H1 (cell line): Measurements from ENCODE around the gene ZRANB2. TPM values are rescaled to one million over a fixed set of nuclear protein-coding genes. Genes with fewer than 3 reads are reported as not detected.

Source experiments
- CTCF ChIA-PET: fragments of 300-600 bp; sonication (Branson Sonifier 250); formaldehyde crosslinking; loops from one replicate; lab custom pipeline; 2021; ENCODE audit not compliant: partially characterized antibody; lab: Charles Lee
- POLR2A ChIA-PET: fragments of 300-600 bp; sonication (Branson Sonifier 250); formaldehyde crosslinking; loops from one replicate; lab custom pipeline; 2021; ENCODE audit warnings: inconsistent platforms; ENCODE audit not compliant: partially characterized antibody; lab: Charles Lee
- DNase-seq, 2 experiments: peaks; one replicate each; pipeline versions ENCODE4 v3.0.0 to v3.0.0-alpha.2; 2010 to 2022; ENCODE audit warnings: low spot score in 2 of 2, low read depth in 1 of 2, mixed read lengths in 1 of 2
- FAIRE-seq: peaks from 2 replicates; lab custom pipeline; 2011; peaks lifted over from hg19 to GRCh38; lab: Jason Lieb, UNC
- H2AFZ ChIP-seq: 2 replicates; pipeline ENCODE4 v1.8.1; 2012; ENCODE audit warnings: low read length, inconsistent platforms
- H2AK5ac ChIP-seq: 2 replicates; pipeline ENCODE4 v1.6.1; 2013; ENCODE audit warnings: low read depth, low read length
- H2BK120ac ChIP-seq: replicated peaks from 2 replicates; pipeline ENCODE3; 2013; ENCODE audit warnings: low read depth, low read length, inconsistent platforms
- H2BK12ac ChIP-seq: 2 replicates; pipeline ENCODE4 v1.6.1; 2013; ENCODE audit warnings: low read depth, low read length
- H2BK15ac ChIP-seq: 2 replicates; pipeline ENCODE4 v1.6.1; 2013; ENCODE audit warnings: low read length
- H2BK20ac ChIP-seq: 2 replicates; pipeline ENCODE4 v1.6.1; 2013; ENCODE audit warnings: low read length
- H2BK5ac ChIP-seq: 2 replicates; pipeline ENCODE4 v1.6.1; 2013; ENCODE audit warnings: low read depth, low read length
- H3K14ac ChIP-seq: 2 replicates; pipeline ENCODE4 v1.6.1; 2013; ENCODE audit warnings: inconsistent platforms; ENCODE audit not compliant: insufficient read length
- H3K18ac ChIP-seq: 2 replicates; pipeline ENCODE4 v1.6.1; 2013; ENCODE audit warnings: low read length; ENCODE audit errors: extremely low read depth
- H3K23ac ChIP-seq: 2 replicates; pipeline ENCODE4 v1.6.1; 2013; ENCODE audit warnings: inconsistent platforms; ENCODE audit not compliant: insufficient read length
- H3K23me2 ChIP-seq: 2 replicates; pipeline ENCODE4 v1.6.1; 2013; ENCODE audit warnings: low read depth, low read length
- H3K27ac ChIP-seq: 2 replicates; pipeline ENCODE4 v1.6.1; 2011; ENCODE audit warnings: low read depth, low read length, inconsistent platforms
- H3K27me3 ChIP-seq, 4 experiments: replicated peaks in 1 of 4; 1 replicate in 1 of 4; 2 replicates in 3 of 4; pipeline versions ENCODE4 v1.6.1 to v1.8.1; 2011 to 2013; ENCODE audit warnings: low read length in 3 of 4, mild to moderate bottlenecking in 3 of 4, inconsistent platforms in 2 of 4, mixed read lengths in 2 of 4, moderate library complexity in 1 of 4; ENCODE audit not compliant: control insufficient read depth in 3 of 4, insufficient read depth in 3 of 4; ENCODE audit errors: extremely low read depth in 1 of 4
- H3K36me3 ChIP-seq, 4 experiments: 2 replicates each; pipeline versions ENCODE4 v1.6.1 to v1.8.1; 2011 to 2013; ENCODE audit warnings: mild to moderate bottlenecking in 4 of 4, low read length in 3 of 4, moderate library complexity in 2 of 4, control low read depth in 1 of 4, inconsistent platforms in 1 of 4; ENCODE audit not compliant: insufficient read depth in 4 of 4, control insufficient read depth in 2 of 4
- H3K4ac ChIP-seq: replicated peaks from 2 replicates; pipeline ENCODE3; 2013; ENCODE audit warnings: low read length, low read depth, mixed read lengths, inconsistent platforms; ENCODE audit not compliant: insufficient read length
- H3K4me1 ChIP-seq, 4 experiments: replicated peaks in 1 of 4; 1 replicate in 1 of 4; 2 replicates in 3 of 4; pipeline versions ENCODE4 v1.6.1 to v1.8.1; 2011 to 2013; ENCODE audit warnings: low read length in 3 of 4, inconsistent platforms in 2 of 4, mixed read lengths in 1 of 4; ENCODE audit not compliant: insufficient read depth in 4 of 4, control insufficient read depth in 3 of 4
- H3K4me2 ChIP-seq, 2 experiments: 2 replicates each; pipeline versions ENCODE4 v1.6.1 to v1.8.1; 2011 to 2013; ENCODE audit warnings: low read depth in 2 of 2, low read length in 2 of 2, control low read depth in 1 of 2, inconsistent platforms in 1 of 2, mild to moderate bottlenecking in 1 of 2; ENCODE audit not compliant: insufficient read depth in 1 of 2
- H3K4me3 ChIP-seq, 4 experiments: fragments of 200-600, 300-600 bp in 1 of 4; sonication (generic), shearing (Covaris generic), sonication (Bioruptor Twin) in 1 of 4; 2 replicates each; pipeline versions ENCODE4 v1.5.1 to v1.8.1; 2011 to 2016; ENCODE audit warnings: low read length in 4 of 4, low read depth in 3 of 4, control low read depth in 2 of 4, inconsistent platforms in 2 of 4, mild to moderate bottlenecking in 2 of 4, mixed read lengths in 1 of 4, moderate library complexity in 1 of 4; ENCODE audit not compliant: insufficient read depth in 2 of 4; ENCODE audit errors: extremely low read depth in 1 of 4
- H3K56ac ChIP-seq: replicated peaks from 2 replicates; pipeline ENCODE3; 2013; ENCODE audit warnings: low read depth, mild to moderate bottlenecking, mixed read lengths, low read length, inconsistent platforms; ENCODE audit not compliant: insufficient read length
- H3K79me1 ChIP-seq: 2 replicates; pipeline ENCODE4 v1.6.1; 2013; ENCODE audit warnings: low read depth, low read length, control low read depth
- H3K79me2 ChIP-seq, 2 experiments: 2 replicates each; pipeline versions ENCODE4 v1.6.1 to v1.8.1; 2012 to 2013; ENCODE audit warnings: low read length in 2 of 2, mild to moderate bottlenecking in 2 of 2, inconsistent platforms in 1 of 2; ENCODE audit not compliant: insufficient read depth in 2 of 2, control insufficient read depth in 1 of 2
- H3K9ac ChIP-seq, 4 experiments: replicated peaks in 1 of 4; 1 replicate in 1 of 4; 2 replicates in 3 of 4; pipeline versions ENCODE4 v1.6.1 to v1.8.1; 2011 to 2013; ENCODE audit warnings: low read depth in 3 of 4, low read length in 3 of 4, control low read depth in 2 of 4, mild to moderate bottlenecking in 2 of 4, moderate library complexity in 2 of 4, inconsistent platforms in 1 of 4; ENCODE audit errors: extremely low read depth in 1 of 4
- H3K9me3 ChIP-seq, 2 experiments: 2 replicates each; pipeline versions ENCODE4 v1.6.1 to v1.8.1; 2012 to 2013; ENCODE audit warnings: mild to moderate bottlenecking in 2 of 2, moderate library complexity in 2 of 2, control low read depth in 1 of 2, inconsistent platforms in 1 of 2, low read depth in 1 of 2, low read length in 1 of 2, mixed read lengths in 1 of 2; ENCODE audit not compliant: insufficient read depth in 2 of 2
- H4K20me1 ChIP-seq, 2 experiments: replicated peaks in 1 of 2; 2 replicates each; pipeline versions ENCODE3 to v1.8.1; 2011 to 2013; ENCODE audit warnings: inconsistent platforms in 2 of 2, low read length in 2 of 2, mild to moderate bottlenecking in 1 of 2; ENCODE audit not compliant: insufficient read depth in 2 of 2, control insufficient read depth in 1 of 2
- H4K5ac ChIP-seq: 2 replicates; pipeline ENCODE4 v1.6.1; 2013; ENCODE audit warnings: low read length, low read depth, mixed read lengths, inconsistent platforms; ENCODE audit not compliant: insufficient read length
- H4K8ac ChIP-seq: 2 replicates; pipeline ENCODE4 v1.8.0; 2013; ENCODE audit warnings: mild to moderate bottlenecking, moderate library complexity, low read length, inconsistent platforms; ENCODE audit not compliant: insufficient read depth; ENCODE audit errors: extremely low read depth
- H4K91ac ChIP-seq: replicated peaks from 2 replicates; pipeline ENCODE3; 2013; ENCODE audit warnings: low read length, mixed read lengths, inconsistent platforms; ENCODE audit not compliant: insufficient read length
- CREB1 ChIP-seq: IDR thresholded peaks from 2 replicates; pipeline ENCODE4 v1.6.1; 2012; ENCODE audit warnings: inconsistent platforms
- EP300 ChIP-seq, 2 experiments: IDR thresholded peaks; 1 replicate in 1 of 2; 2 replicates in 1 of 2; pipeline ENCODE4 v1.6.1; 2011 to 2012; ENCODE audit warnings: low read depth in 2 of 2, low read length in 2 of 2, mild to moderate bottlenecking in 2 of 2, borderline replicate concordance in 1 of 2, inconsistent platforms in 1 of 2, moderate library complexity in 1 of 2
- FOSL1 ChIP-seq: IDR thresholded peaks from 2 replicates; pipeline ENCODE4 v1.6.1; 2011; ENCODE audit warnings: mild to moderate bottlenecking, low read depth, low read length, moderate library complexity; ENCODE audit not compliant: insufficient read depth
- NANOG ChIP-seq: IDR thresholded peaks from 2 replicates; pipeline ENCODE4 v1.6.1; 2011; ENCODE audit warnings: low read length, low read depth, mild to moderate bottlenecking, inconsistent platforms; ENCODE audit not compliant: insufficient read depth, poor library complexity, severe bottlenecking
- POLR2A ChIP-seq, 2 experiments: IDR thresholded peaks; 1 replicate in 1 of 2; 2 replicates in 1 of 2; pipeline ENCODE4 v1.6.1; 2011; ENCODE audit warnings: low read depth in 2 of 2, low read length in 2 of 2, mild to moderate bottlenecking in 2 of 2; ENCODE audit errors: control extremely low read depth in 1 of 2
- RBBP5 ChIP-seq: IDR thresholded peaks from 2 replicates; pipeline ENCODE4 v1.7.1; 2012; ENCODE audit warnings: low read depth, mild to moderate bottlenecking, inconsistent platforms, low read length, moderate library complexity, borderline replicate concordance
- SIRT6 ChIP-seq: IDR thresholded peaks from one replicate; pipeline ENCODE4 v1.7.1; 2012; ENCODE audit warnings: low read length, inconsistent platforms
- SP1 ChIP-seq: IDR thresholded peaks from 2 replicates; pipeline ENCODE4 v1.6.1; 2011; ENCODE audit warnings: low read depth, low read length
- TCF12 ChIP-seq: IDR thresholded peaks from 2 replicates; pipeline ENCODE4 v1.6.1; 2011; ENCODE audit warnings: low read depth, mild to moderate bottlenecking, low read length
- WGBS, 2 experiments: shearing (Covaris generic) in 1 of 2; methylation state at CpG; one replicate each; pipeline versions ENCODE4 v1.1.6 to v1.1.7; 2013 to 2015; ENCODE audit warnings: low lambda C conversion rate in 2 of 2, mixed read lengths in 2 of 2, inconsistent platforms in 1 of 2, low coverage in 1 of 2, missing lambda C conversion rate in 1 of 2; ENCODE audit not compliant: insufficient replicate concordance in 2 of 2, insufficient coverage in 1 of 2, insufficient read length in 1 of 2; ENCODE audit errors: extremely low coverage in 1 of 2, missing lambda C conversion rate in 1 of 2; 5-methylcytosine and 5-hydroxymethylcytosine counted together
- polyA plus RNA-seq, 7 experiments: library from polyadenylated mRNA; depleted of rRNA in 3 of 7; stranded (reverse) in 5 of 7; unstranded in 2 of 7; fragments of >200 nt in 5 of 7; fragments of 200-250 nt in 2 of 7; gene quantifications; 1 replicate in 5 of 7; 2 replicates in 1 of 7; 4 replicates in 1 of 7; pipeline versions ENCODE4 v1.2.1 to v1.2.3, GENCODE V29; 2011 to 2013; ENCODE audit warnings: missing spikeins in 2 of 7, mixed read lengths in 2 of 7
- total RNA-seq: library from RNA; stranded (reverse); fragmentation: NEBNext Ultra II Directional; extraction: Animal tissue kit (Norgen Biotek cat#: 25700); gene quantifications from 2 replicates; pipeline ENCODE4 v1.2.1, GENCODE V29; 2021
- TF ChIP-seq, protein P1 (sequence below): IDR thresholded peaks from 2 replicates; pipeline ENCODE4 v1.6.1; 2012; ENCODE audit warnings: inconsistent platforms
- TF ChIP-seq, protein P2 (sequence below), 3 experiments: IDR thresholded peaks; 1 replicate in 2 of 3; 2 replicates in 1 of 3; pipeline versions ENCODE4 v1.5.1 to v1.6.1; 2011; ENCODE audit warnings: low read length in 3 of 3, mild to moderate bottlenecking in 3 of 3, inconsistent platforms in 2 of 3, low read depth in 1 of 3, moderate library complexity in 1 of 3; ENCODE audit not compliant: insufficient read depth in 1 of 3; ENCODE audit errors: control extremely low read depth in 1 of 3

ZRANB2 gene
- total and polyA plus RNA-seq, 2 of the 8 experiments (the other 6 are each of a cell fraction or from before 2014, with no cell fraction given) = 35.8 to 103 TPM

DNA sequence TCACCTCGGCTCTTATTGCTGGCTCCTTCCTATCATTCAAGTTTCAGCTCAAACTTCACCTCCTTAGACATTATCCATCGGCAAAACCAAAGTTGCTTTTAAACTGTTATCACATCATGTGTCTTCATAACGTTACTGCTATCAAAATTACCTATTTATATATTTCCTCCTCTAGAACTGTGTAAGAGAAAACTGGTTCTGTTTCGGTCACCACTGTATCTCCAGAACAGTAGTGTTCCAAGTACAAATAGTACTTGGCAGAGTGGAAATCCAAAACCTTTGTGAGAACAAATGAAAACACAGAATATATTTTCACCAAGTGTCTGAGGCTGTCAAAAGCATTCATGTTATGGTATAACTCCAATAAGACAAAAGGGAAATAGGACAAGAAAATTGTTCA is 9.1 kb downstream of the ZRANB2 start:
- H2BK20ac ChIP-seq = no peak overlapping the region
- CTCF ChIA-PET = no interaction called here

More for the DNA sequence above, 9.1 kb downstream of the ZRANB2 start:
- H3K79me1 ChIP-seq = no peaks in the 10 kb centered on the region
- no peak overlapping the region for H3K9ac ChIP-seq
- no peaks in the 10 kb centered on the region for H3K9me3 ChIP-seq
- no peaks in the 10 kb centered on the region for H3K4me1 ChIP-seq
- peaks cover 0 to 33% of the 10 kb centered on the region in 2 experiments; a peak in 2 of 4 replicates for H3K79me2 ChIP-seq
- no peak overlapping the region for H3K4me3 ChIP-seq
- no peak overlapping the region for H2BK5ac ChIP-seq
- FAIRE-seq (no peak), DNase-seq (no peak)
- no peaks in the 10 kb centered on the region; the same call in 1 of the 2 replicates for H3K23me2 ChIP-seq
- WGBS, 2 experiments = 91% methylated on average over 4 of the region's 4 CpGs; no CpG with 5 or more reads in 1 of the 2 experiments
- H4K8ac ChIP-seq = no peak overlapping the region
- no peak overlapping the region for H3K23ac ChIP-seq
- H2AFZ ChIP-seq = no peak overlapping the region
- no peak overlapping the region for H3K27ac ChIP-seq
- H2BK12ac ChIP-seq = no peak overlapping the region
- no peak overlapping the region for H2BK15ac ChIP-seq
- no peak overlapping the region for H2BK120ac ChIP-seq
- TF ChIP-seq TCF12 (no peak), CREB1 (no peak), SP1 (no peak), RBBP5 (no peak), EP300 (IDR thresholded peaks at IDR 0.05; ENCODE audit: borderline replicate concordance in 1 of 2, low read depth in 2 of 2, low read length in 2 of 2) (no peak), NANOG (no peak), FOSL1 (no peak), SIRT6 (no peak), POLR2A (IDR thresholded peaks at IDR 0.05; ENCODE audit: control extremely low read depth in 1 of 2, low read depth in 2 of 2, low read length in 2 of 2) (no peak)
- TF ChIP-seq, protein P1, sequence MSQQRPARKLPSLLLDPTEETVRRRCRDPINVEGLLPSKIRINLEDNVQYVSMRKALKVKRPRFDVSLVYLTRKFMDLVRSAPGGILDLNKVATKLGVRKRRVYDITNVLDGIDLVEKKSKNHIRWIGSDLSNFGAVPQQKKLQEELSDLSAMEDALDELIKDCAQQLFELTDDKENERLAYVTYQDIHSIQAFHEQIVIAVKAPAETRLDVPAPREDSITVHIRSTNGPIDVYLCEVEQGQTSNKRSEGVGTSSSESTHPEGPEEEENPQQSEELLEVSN = no peak
- TF ChIP-seq, protein P2, sequence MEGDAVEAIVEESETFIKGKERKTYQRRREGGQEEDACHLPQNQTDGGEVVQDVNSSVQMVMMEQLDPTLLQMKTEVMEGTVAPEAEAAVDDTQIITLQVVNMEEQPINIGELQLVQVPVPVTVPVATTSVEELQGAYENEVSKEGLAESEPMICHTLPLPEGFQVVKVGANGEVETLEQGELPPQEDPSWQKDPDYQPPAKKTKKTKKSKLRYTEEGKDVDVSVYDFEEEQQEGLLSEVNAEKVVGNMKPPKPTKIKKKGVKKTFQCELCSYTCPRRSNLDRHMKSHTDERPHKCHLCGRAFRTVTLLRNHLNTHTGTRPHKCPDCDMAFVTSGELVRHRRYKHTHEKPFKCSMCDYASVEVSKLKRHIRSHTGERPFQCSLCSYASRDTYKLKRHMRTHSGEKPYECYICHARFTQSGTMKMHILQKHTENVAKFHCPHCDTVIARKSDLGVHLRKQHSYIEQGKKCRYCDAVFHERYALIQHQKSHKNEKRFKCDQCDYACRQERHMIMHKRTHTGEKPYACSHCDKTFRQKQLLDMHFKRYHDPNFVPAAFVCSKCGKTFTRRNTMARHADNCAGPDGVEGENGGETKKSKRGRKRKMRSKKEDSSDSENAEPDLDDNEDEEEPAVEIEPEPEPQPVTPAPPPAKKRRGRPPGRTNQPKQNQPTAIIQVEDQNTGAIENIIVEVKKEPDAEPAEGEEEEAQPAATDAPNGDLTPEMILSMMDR (IDR thresholded peaks at IDR 0.05; ENCODE audit: control extremely low read depth in 1 of 3, insufficient read depth in 1 of 3, low read depth in 1 of 3, low read length in 3 of 3) = no peak
- H3K18ac ChIP-seq = no peak overlapping the region
- H3K56ac ChIP-seq = no peak overlapping the region
- H3K27me3 ChIP-seq = no peaks in the 10 kb centered on the region
- H3K4ac ChIP-seq = no peak overlapping the region
- no peak overlapping the region for H2AK5ac ChIP-seq
- peaks cover 31 to 91% (median 70%) of the 10 kb centered on the region in 4 experiments for H3K36me3 ChIP-seq
- POLR2A ChIA-PET = no interaction called here
- H4K20me1 ChIP-seq = peaks cover 3 to 11% of the 10 kb centered on the region in 2 experiments
- no peak overlapping the region for H3K4me2 ChIP-seq
- H4K5ac ChIP-seq = no peak overlapping the region
- H3K14ac ChIP-seq = no peak overlapping the region
- no peak overlapping the region for H4K91ac ChIP-seq
